NCI-H1436 treated with DMSO at 0.1 percent for 48 hours (cell line): ENCODE measurements around the gene DCHS2.

ENCODE experiments used
- DNase-seq: peaks from one replicate; lab custom pipeline; 2025; lab: John Stamatoyannopoulos, UW

Gene DCHS2

GRCh38 chr4:154211506-154211905, 280.1 kb downstream of the DCHS2 start:
- DNase-seq, result no peak

- DNase-seq, result no peak
These were observed 283.2 kb downstream of the DCHS2 start for GRCh38 chr4:154208424-154208823.

GRCh38 chr4:154205471-154205870, 286.1 kb downstream of the DCHS2 start:
- DNase-seq, result no peak

GRCh38 chr4:154194649-154195048, 296.9 kb downstream of the DCHS2 start:
- no peak for DNase-seq

GRCh38 chr4:154192585-154192984, 299.0 kb downstream of the DCHS2 start:
- DNase-seq, result no peak

GRCh38 chr4:154189346-154189745, 302.3 kb downstream of the DCHS2 start:
- DNase-seq, result no peak

GRCh38 chr4:154186888-154187287, 304.7 kb downstream of the DCHS2 start:
- no peak for DNase-seq

GRCh38 chr4:154186035-154186434, 305.6 kb downstream of the DCHS2 start:
- no peak for DNase-seq

- DNase-seq, result no peak
These were observed 307.4 kb downstream of the DCHS2 start for GRCh38 chr4:154184238-154184637.

- DNase-seq, result no peak
These were observed 308.3 kb downstream of the DCHS2 start for GRCh38 chr4:154183264-154183663.
